HCT116 (cell line): ENCODE results near the gene BRAT1.

ENCODE experiments used
- CEBPB ChIP-seq: IDR thresholded peaks from 2 replicates; pipeline ENCODE4 v1.6.1; 2012; ENCODE audit warnings: low read depth
- CTCF ChIP-seq, 3 experiments: fragments of 200-600 bp in 1 of 3; sonication (generic) in 1 of 3; IDR thresholded peaks in 2 of 3; conservative IDR thresholded peaks in 1 of 3; 2 replicates each; pipeline ENCODE4 v1.5.1; 2012 to 2017; ENCODE audit warnings: low read depth in 2 of 3, low read length in 2 of 3, antibody characterized with exemption in 1 of 3, borderline replicate concordance in 1 of 3, control low read depth in 1 of 3, mild to moderate bottlenecking in 1 of 3, mixed read lengths in 1 of 3, mixed run types in 1 of 3, moderate library complexity in 1 of 3; ENCODE audit not compliant: insufficient read depth in 1 of 3
- JUND ChIP-seq: IDR thresholded peaks from 2 replicates; pipeline ENCODE4 v1.6.1; 2012
- POLR2AphosphoS5 ChIP-seq: IDR thresholded peaks from 2 replicates; pipeline ENCODE4 v1.6.1; 2011; ENCODE audit warnings: mild to moderate bottlenecking, low read depth, low read length, moderate library complexity
- ZNF274 ChIP-seq: fragments of 200-500 bp; sonication (Bioruptor generic); IDR thresholded peaks from 2 replicates; pipeline ENCODE4 v1.6.1; 2014; ENCODE audit warnings: mild to moderate bottlenecking, low read depth, low read length, inconsistent platforms

- TF ChIP-seq CTCF (IDR thresholded peaks at IDR 0.05 in 2 of 3, conservative IDR thresholded peaks at IDR 0.05 in 1 of 3; ENCODE audit: borderline replicate concordance in 1 of 3, insufficient read depth in 1 of 3, low read depth in 2 of 3, low read length in 2 of 3): no peak
- TF ChIP-seq CEBPB: no peak
- TF ChIP-seq ZNF274: no peak
- no peak for TF ChIP-seq JUND
- TF ChIP-seq POLR2AphosphoS5: no peak
Measured at GRCh38 chr7:2553831-2554581, 1.3 kb downstream of the BRAT1 start.
